NOMO-1 (cell line): ENCODE results near the gene MATN4.

ENCODE experiments used
- DNase-seq, 2 experiments: peaks; one replicate each; lab custom pipeline; 2025; ENCODE audit not compliant: unreplicated experiment in 2 of 2; lab: John Stamatoyannopoulos, UW

The MATN4 gene

GRCh38 chr20:45293041-45294002, 14.8 kb downstream of the MATN4 start:
- peak; percentile 80 to 85 for DNase-seq

GRCh38 chr20:45292343-45292742, 15.8 kb downstream of the MATN4 start:
- DNase-seq = no peak

- DNase-seq = no peak
These were observed 16.6 kb downstream of the MATN4 start for GRCh38 chr20:45291526-45291925.

GRCh38 chr20:45290677-45291355, 17.3 kb downstream of the MATN4 start:
- DNase-seq = peak; percentile 72 to 80

GRCh38 chr20:45289942-45290676, 18.0 kb downstream of the MATN4 start:
- DNase-seq = no peak

GRCh38 chr20:45288860-45289259, 19.2 kb downstream of the MATN4 start:
- no peak for DNase-seq

GRCh38 chr20:45288376-45288775, 19.7 kb downstream of the MATN4 start:
- DNase-seq = no peak

- no peak for DNase-seq
These were observed 24.5 kb downstream of the MATN4 start for GRCh38 chr20:45283551-45284057.

GRCh38 chr20:45282700-45283550, 25.2 kb downstream of the MATN4 start:
- no peak for DNase-seq

- DNase-seq = no peak
These were observed 28.1 kb downstream of the MATN4 start for GRCh38 chr20:45279992-45280391.

GRCh38 chr20:45275338-45275737, 32.8 kb downstream of the MATN4 start:
- no peak for DNase-seq

- no peak for DNase-seq
These were observed 38.3 kb downstream of the MATN4 start for GRCh38 chr20:45269754-45270270.

GRCh38 chr20:45269056-45269455, 39.0 kb downstream of the MATN4 start:
- DNase-seq = no peak

GRCh38 chr20:45268531-45268930, 39.6 kb downstream of the MATN4 start:
- DNase-seq = no peak

- no peak for DNase-seq
These were observed 41.1 kb downstream of the MATN4 start for GRCh38 chr20:45266977-45267376.

GRCh38 chr20:45263556-45264266, 44.4 kb downstream of the MATN4 start:
- DNase-seq = no peak

GRCh38 chr20:45258664-45259063, 49.4 kb downstream of the MATN4 start:
- no peak for DNase-seq

GRCh38 chr20:45258259-45258658, 49.8 kb downstream of the MATN4 start:
- no peak for DNase-seq

- no peak for DNase-seq
These were observed 50.4 kb downstream of the MATN4 start for GRCh38 chr20:45257711-45258110.
